ENCODE results near the gene TARS2. TPM values are rescaled to one million over a fixed set of nuclear protein-coding genes. Genes with fewer than 3 reads are reported as not detected.

Gene TARS2
- total and polyA plus RNA-seq, 10 of the 15 experiments (the other 5 are each of a cell fraction or from before 2014, with no cell fraction given), result 11.0 to 51.8 (median 45.2) TPM

DNA sequence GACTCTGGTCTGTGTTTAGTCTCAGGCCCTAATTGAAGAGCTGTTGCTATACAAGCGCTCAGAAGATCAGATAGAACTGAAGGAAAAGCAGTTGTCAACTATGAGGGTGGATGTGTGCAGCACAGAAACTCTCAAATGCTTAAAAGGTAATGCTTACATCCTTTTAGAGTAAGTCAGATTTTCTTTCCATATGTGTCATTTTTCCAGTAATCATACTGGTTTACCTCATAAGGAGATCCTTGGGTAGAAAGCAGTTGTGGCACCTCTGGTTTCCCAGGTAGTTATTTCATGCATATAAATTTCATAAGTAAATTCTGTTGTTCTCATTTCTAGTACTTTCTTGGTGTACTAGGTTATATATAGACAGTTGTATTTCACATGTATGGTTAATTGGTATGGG, 43.0 kb upstream of the TARS2 start:
- no TSS peak for BruUV-seq (replicated peaks)
- no peaks in the 10 kb centered on the region for H3K9me3 ChIP-seq (replicated peaks; ENCODE audit: control insufficient read depth, insufficient read depth, low read length)
- POLR2A ChIA-PET, result no interaction called here

DNA sequence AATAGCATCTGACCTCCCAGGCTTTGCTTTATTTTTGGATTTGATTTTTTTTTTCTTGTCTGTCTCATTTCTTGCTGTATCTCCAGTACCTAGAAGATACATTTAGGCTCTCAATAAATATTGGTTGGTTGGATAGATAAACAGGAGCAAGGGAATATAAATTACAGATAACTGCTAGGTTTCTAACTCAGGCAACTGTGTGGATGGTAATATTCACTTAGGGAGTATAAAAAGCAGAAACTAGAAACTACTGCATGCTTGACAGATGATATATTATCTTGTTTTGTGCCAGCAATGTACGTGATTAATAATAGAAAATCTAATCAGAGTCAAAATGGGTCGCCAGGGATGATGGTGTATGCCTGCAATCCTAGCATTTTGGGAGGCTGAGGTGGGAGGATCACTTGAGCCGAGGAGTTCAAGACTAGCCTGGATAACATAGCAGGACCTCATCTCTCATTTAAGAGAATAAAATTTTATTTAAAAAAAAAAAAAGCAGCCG, 31.0 kb upstream of the TARS2 start:
- SMC1A ChIA-PET (ENCODE audit: uncharacterized antibody, unreplicated experiment), result no interaction called here
- RAD21 ChIA-PET (ENCODE audit: unreplicated experiment), result no interaction called here
- no peak overlapping the region for H3K4me2 ChIP-seq (ENCODE audit: control insufficient read depth, insufficient read depth)
- no peak for ATAC-seq
- H3K9ac ChIP-seq (ENCODE audit: control insufficient read depth, insufficient read depth, low read length), result no peak overlapping the region
- no peak overlapping the region for H3K27ac ChIP-seq (ENCODE audit: control insufficient read depth, insufficient read depth)
- CTCF ChIA-PET, result no interaction called here
- POLR2A ChIA-PET, result no interaction called here
- WGBS (ENCODE audit: insufficient coverage, insufficient replicate concordance, low lambda C conversion rate, missing lambda C conversion rate), result 97% methylated on average over 4 of the region's 4 CpGs
- DNase-seq (ENCODE audit: low read depth, low spot score), result no peak
- H3K9me3 ChIP-seq (replicated peaks; ENCODE audit: control insufficient read depth, insufficient read depth, low read length), result no peaks in the 10 kb centered on the region
- H3K36me3 ChIP-seq (ENCODE audit: control insufficient read depth in 2 of 2, insufficient read depth in 2 of 2, low read length in 1 of 2), result peaks cover 4 to 22% of the 10 kb centered on the region in 2 experiments
- in situ Hi-C loops (cut with MboI), result no loop called here
- H3K4me1 ChIP-seq (ENCODE audit: control insufficient read depth, insufficient read depth, low read length), result no peaks in the 10 kb centered on the region
- H4K20me1 ChIP-seq (ENCODE audit: control insufficient read depth, insufficient read depth), result no peaks in the 10 kb centered on the region
- H3K27me3 ChIP-seq (replicated peaks in 1 of 2; ENCODE audit: control insufficient read depth in 2 of 2, insufficient read depth in 2 of 2, low read length in 1 of 2), result no peaks in the 10 kb centered on the region
- no peak overlapping the region for H2AFZ ChIP-seq (ENCODE audit: control insufficient read depth, low read depth, low read length)
- intact Hi-C loops (cut with micrococcal nuclease; ENCODE audit: unreplicated experiment), result loop anchor here (10.0 kb wide), 1 partner anchor 201 kb away; the partner anchor contains the start of gene CA14
- TF ChIP-seq CBFB (IDR thresholded peaks at IDR 0.05; ENCODE audit: low read depth) (no peak), NFXL1 (IDR thresholded peaks at IDR 0.05; ENCODE audit: borderline replicate concordance) (no peak), POLR2AphosphoS5 (IDR thresholded peaks at IDR 0.05; ENCODE audit: low read length) (no peak), E2F8 (IDR thresholded peaks at IDR 0.05; ENCODE audit: low read depth, partially characterized antibody) (no peak)
- no peak overlapping the region for H3K4me3 ChIP-seq
- H3K79me2 ChIP-seq (ENCODE audit: control insufficient read depth, insufficient read depth, low read length), result no peaks in the 10 kb centered on the region
- BruUV-seq (replicated peaks), result no TSS peak
- FAIRE-seq, result no peak

More for the DNA sequence above, 43.0 kb upstream of the TARS2 start:
- Histone ChIP-seq H4K20me1 (ENCODE audit: control insufficient read depth, insufficient read depth) (no peaks in the 10 kb centered on the region), H3K79me2 (ENCODE audit: control insufficient read depth, insufficient read depth, low read length) (no peaks in the 10 kb centered on the region), H2AFZ (ENCODE audit: control insufficient read depth, low read depth, low read length) (no peak overlapping the region), H3K9ac (ENCODE audit: control insufficient read depth, insufficient read depth, low read length) (no peak overlapping the region), H3K4me2 (ENCODE audit: control insufficient read depth, insufficient read depth) (no peak overlapping the region), H3K27ac (ENCODE audit: control insufficient read depth, insufficient read depth) (no peak overlapping the region), H3K36me3 (ENCODE audit: control insufficient read depth in 2 of 2, insufficient read depth in 2 of 2, low read length in 1 of 2) (peaks cover 0 to 19% of the 10 kb centered on the region in 2 experiments; a peak in 2 of 4 replicates), H3K4me3 (no peak overlapping the region), H3K4me1 (ENCODE audit: control insufficient read depth, insufficient read depth, low read length) (no peaks in the 10 kb centered on the region), H3K27me3 (replicated peaks in 1 of 2; ENCODE audit: control insufficient read depth in 2 of 2, insufficient read depth in 2 of 2, low read length in 1 of 2) (no peaks in the 10 kb centered on the region)
- intact Hi-C loops (cut with micrococcal nuclease; ENCODE audit: unreplicated experiment) (no loop called here), in situ Hi-C loops (cut with MboI) (no loop called here)
- SMC1A ChIA-PET (ENCODE audit: uncharacterized antibody, unreplicated experiment), result no interaction called here
- no peak for ATAC-seq
- TF ChIP-seq FOXM1 (IDR thresholded peaks at IDR 0.05; ENCODE audit: low read depth, low read length) (no peak), RBBP5 (conservative IDR thresholded peaks at IDR 0.05) (no peak), ZBED1 (IDR thresholded peaks at IDR 0.05; ENCODE audit: borderline replicate concordance) (no peak), ZNF24 (IDR thresholded peaks at IDR 0.05) (no peak), SIN3A (IDR thresholded peaks at IDR 0.05; ENCODE audit: low read depth, low read length) (no peak), NR2C2 (IDR thresholded peaks at IDR 0.05; ENCODE audit: borderline replicate concordance, control insufficient read depth, insufficient read length, low read depth) (no peak), NFYB (IDR thresholded peaks at IDR 0.05; ENCODE audit: insufficient read depth, low read depth, low read length) (no peak), ZNF217 (IDR thresholded peaks at IDR 0.05) (no peak), ETV6 (conservative IDR thresholded peaks at IDR 0.05 in 1 of 2, IDR thresholded peaks at IDR 0.05 in 1 of 2; ENCODE audit: borderline replicate concordance in 1 of 2, low read depth in 1 of 2) (no peak), EGR1 (IDR thresholded peaks at IDR 0.05; ENCODE audit: borderline replicate concordance in 1 of 2, low read depth in 2 of 2, low read length in 2 of 2) (no peak)
- RAD21 ChIA-PET (ENCODE audit: unreplicated experiment), result no interaction called here
- DNase-seq (ENCODE audit: low read depth, low spot score), result no peak
- 95% methylated on average over 1 of the region's 1 CpG for WGBS (ENCODE audit: insufficient coverage, insufficient replicate concordance, low lambda C conversion rate, missing lambda C conversion rate)
- no peak for FAIRE-seq
- CTCF ChIA-PET, result interaction anchor here (1.1 to 2.2 kb wide), 2 partner anchors 89 to 188 kb away, joined by 3 to 5 read pairs; no protein-coding TSS in a partner anchor

Measured in GM12878 (cell line).